HepG2 (cell line): ENCODE data around the gene ERMARD. TPM values are rescaled to one million over a fixed set of nuclear protein-coding genes. Genes with fewer than 3 reads are reported as not detected.
A peak's percentile ranks its signal among the peaks of the same experiment; 100 is the strongest.

ENCODE experiments used
- ARNTL ChIP-seq: sonication (generic); formaldehyde crosslinking; IDR thresholded peaks from 2 replicates; pipeline ENCODE4 v1.4.0; 2020; ENCODE audit warnings: mild to moderate bottlenecking, missing genetic modification reagents
- EP300 ChIP-seq, 3 experiments: sonication (generic) in 1 of 3; formaldehyde crosslinking in 1 of 3; IDR thresholded peaks; 2 replicates each; pipeline versions ENCODE4 v1.5.1 to v1.6.1; 2011 to 2020; ENCODE audit warnings: low read depth in 2 of 3, low read length in 2 of 3, borderline replicate concordance in 1 of 3, improper control_type of control experiment in 1 of 3, mild to moderate bottlenecking in 1 of 3, missing genetic modification reagents in 1 of 3, moderate library complexity in 1 of 3
- FLYWCH1 ChIP-seq: sonication (generic); formaldehyde crosslinking; IDR thresholded peaks from 2 replicates; pipeline ENCODE4 v1.8.1; 2023; ENCODE audit warnings: mild to moderate bottlenecking, missing genetic modification reagents
- FOXO1 ChIP-seq: sonication (generic); formaldehyde crosslinking; IDR thresholded peaks from 2 replicates; pipeline ENCODE4 v1.4.0; 2020; ENCODE audit warnings: missing genetic modification reagents
- KLF15 ChIP-seq: sonication (generic); formaldehyde crosslinking; IDR thresholded peaks from 2 replicates; pipeline ENCODE4 v1.8.1; 2023; ENCODE audit warnings: borderline replicate concordance, mild to moderate bottlenecking, inconsistent platforms, missing genetic modification reagents, mixed read lengths
- MXD1 ChIP-seq: sonication (generic); formaldehyde crosslinking; IDR thresholded peaks from 2 replicates; pipeline ENCODE4 v1.4.0; 2020; ENCODE audit warnings: mild to moderate bottlenecking, missing genetic modification reagents
- NFKB2 ChIP-seq: sonication (generic); formaldehyde crosslinking; IDR thresholded peaks from 2 replicates; pipeline ENCODE4 v1.4.0; 2020; ENCODE audit warnings: missing genetic modification reagents, borderline replicate concordance
- POLR2A ChIP-seq, 2 experiments: IDR thresholded peaks; 2 replicates each; pipeline ENCODE4 v1.6.1; 2011; ENCODE audit warnings: low read depth in 2 of 2, low read length in 2 of 2, mild to moderate bottlenecking in 1 of 2, moderate library complexity in 1 of 2; ENCODE audit not compliant: insufficient read depth in 1 of 2
- RFX1 ChIP-seq: fragments of 450-650 bp; IDR thresholded peaks from 2 replicates; pipeline ENCODE4 v1.6.1; 2017
- TCF12 ChIP-seq, 2 experiments: fragments of 450-650 bp in 1 of 2; sonication (generic) in 1 of 2; formaldehyde crosslinking in 1 of 2; IDR thresholded peaks; 2 replicates each; pipeline versions ENCODE4 v1.6.1 to v1.8.0; 2017 to 2022; ENCODE audit warnings: antibody characterized with exemption in 1 of 2, mild to moderate bottlenecking in 1 of 2, missing genetic modification reagents in 1 of 2, moderate library complexity in 1 of 2
- YEATS4 ChIP-seq: sonication (generic); formaldehyde crosslinking; IDR thresholded peaks from 2 replicates; pipeline ENCODE4 v1.4.0; 2020; ENCODE audit warnings: missing genetic modification reagents, borderline replicate concordance
- ZBTB4 ChIP-seq: sonication (generic); formaldehyde crosslinking; IDR thresholded peaks from 2 replicates; pipeline ENCODE4 v1.4.0; 2020; ENCODE audit warnings: missing genetic modification reagents, mild to moderate bottlenecking, borderline replicate concordance
- ZNF235 ChIP-seq: sonication (generic); formaldehyde crosslinking; IDR thresholded peaks from 2 replicates; pipeline ENCODE4 v1.8.1; 2023; ENCODE audit warnings: mild to moderate bottlenecking, missing genetic modification reagents, borderline replicate concordance
- ZNF264 ChIP-seq: sonication (generic); formaldehyde crosslinking; IDR thresholded peaks from 2 replicates; pipeline ENCODE4 v1.4.0; 2020; ENCODE audit warnings: missing genetic modification reagents
- ZNF274 ChIP-seq: sonication (generic); formaldehyde crosslinking; IDR thresholded peaks from 2 replicates; pipeline ENCODE4 v1.5.1; 2020; ENCODE audit warnings: mild to moderate bottlenecking, missing genetic modification reagents
- ZNF280B ChIP-seq: sonication (generic); formaldehyde crosslinking; IDR thresholded peaks from 2 replicates; pipeline ENCODE4 v1.5.0; 2020; ENCODE audit warnings: missing genetic modification reagents, mild to moderate bottlenecking, borderline replicate concordance
- ZNF3 ChIP-seq: IDR thresholded peaks from 2 replicates; pipeline ENCODE4 v1.7.0; 2017; ENCODE audit warnings: inconsistent platforms
- ZNF335 ChIP-seq: sonication (generic); formaldehyde crosslinking; IDR thresholded peaks from 2 replicates; pipeline ENCODE4 v1.4.0; 2020; ENCODE audit warnings: missing genetic modification reagents
- ZNF546 ChIP-seq: sonication (generic); formaldehyde crosslinking; conservative IDR thresholded peaks from 2 replicates; pipeline ENCODE4 v1.8.1; 2023; ENCODE audit warnings: mild to moderate bottlenecking, missing genetic modification reagents
- ZNF576 ChIP-seq: sonication (generic); formaldehyde crosslinking; IDR thresholded peaks from 2 replicates; pipeline ENCODE4 v1.4.0; 2020; ENCODE audit warnings: mild to moderate bottlenecking, missing genetic modification reagents
- ZNF605 ChIP-seq: sonication (generic); formaldehyde crosslinking; IDR thresholded peaks from 2 replicates; pipeline ENCODE4 v1.8.0; 2022; ENCODE audit warnings: mild to moderate bottlenecking, missing genetic modification reagents
- ZNF629 ChIP-seq: sonication (generic); formaldehyde crosslinking; conservative IDR thresholded peaks from 2 replicates; pipeline ENCODE4 v1.5.0; 2020; ENCODE audit warnings: missing genetic modification reagents
- ZNF709 ChIP-seq: sonication (generic); formaldehyde crosslinking; IDR thresholded peaks from 2 replicates; pipeline ENCODE4 v1.5.0; 2020; ENCODE audit warnings: mild to moderate bottlenecking, missing genetic modification reagents
- ZNF780A ChIP-seq: sonication (generic); formaldehyde crosslinking; IDR thresholded peaks from 2 replicates; pipeline ENCODE4 v1.8.0; 2022; ENCODE audit warnings: mild to moderate bottlenecking, missing genetic modification reagents, moderate library complexity
- ZNF782 ChIP-seq: sonication (generic); formaldehyde crosslinking; IDR thresholded peaks from 2 replicates; pipeline ENCODE4 v1.4.0; 2020; ENCODE audit warnings: missing genetic modification reagents, mild to moderate bottlenecking, borderline replicate concordance
- polyA plus RNA-seq, 8 experiments: library from polyadenylated mRNA; depleted of rRNA in 3 of 8; stranded (reverse) in 7 of 8; unstranded in 1 of 8; fragments of >200 nt; fragmentation: Illumina TruSeq in 4 of 8; extraction: Trizol in 4 of 8; gene quantifications; 2 replicates each; pipeline versions ENCODE4 v1.2.1 to v1.2.3, GENCODE V29; 2011 to 2016; ENCODE audit warnings: low read depth in 4 of 8, missing spikeins in 1 of 8, mixed read lengths in 1 of 8; ENCODE audit not compliant: insufficient read depth in 1 of 8
- total RNA-seq, 5 experiments: library from RNA; depleted of rRNA; stranded (reverse); fragments of >200 nt; fragmentation: Illumina TruSeq; extraction: Trizol; gene quantifications; 2 replicates each; pipeline ENCODE4 v1.2.3, GENCODE V29; 2016; ENCODE audit warnings: low read depth in 1 of 5

ERMARD gene
- total and polyA plus RNA-seq, 2 of the 13 experiments (the other 11 are each of a cell fraction or from before 2014, with no cell fraction given), result 8.8 to 10.7 TPM

GRCh38 chr6:169724494-169725124 lies 26.8 kb upstream of the ERMARD start, which contains the start of gene PHF10 (continued):
- TF ChIP-seq ZBTB4 (CRISPR knock-in tag) (peak; percentile 60; the same call in 1 of the 2 replicates), KLF15 (peak; percentile 96), FLYWCH1 (CRISPR knock-in tag) (no peak), ZNF3 (no peak), RFX1 (no peak), ZNF709 (CRISPR knock-in tag) (peak; percentile 94), TCF12 (IDR thresholded peaks at IDR 0.05) (no peak), TCF12 (CRISPR knock-in tag; IDR thresholded peaks at IDR 0.05) (peak; percentile 93), ZNF605 (CRISPR knock-in tag) (peak; percentile 98), POLR2A (IDR thresholded peaks at IDR 0.05; ENCODE audit: insufficient read depth in 1 of 2, low read depth in 2 of 2, low read length in 2 of 2) (peak in 1 of 2 experiments; percentile 91; a peak in 2 of 4 replicates), ZNF780A (CRISPR knock-in tag) (peak; percentile 94), NFKB2 (CRISPR knock-in tag) (peak; percentile 83; the same call in 1 of the 2 replicates), ZNF274 (CRISPR knock-in tag) (no peak; the same call in none of the 2 replicates), ARNTL (CRISPR knock-in tag) (peak; percentile 58; the same call in 1 of the 2 replicates), ZNF335 (CRISPR knock-in tag) (no peak; the same call in 1 of the 2 replicates), FOXO1 (CRISPR knock-in tag) (peak; percentile 74; the same call in 1 of the 2 replicates), ZNF264 (CRISPR knock-in tag) (no peak), ZNF629 (CRISPR knock-in tag) (no peak), ZNF576 (peak; percentile 97), YEATS4 (peak; percentile 83; the same call in 1 of the 2 replicates), ZNF235 (CRISPR knock-in tag) (peak; percentile 93; the same call in 1 of the 2 replicates), ZNF546 (CRISPR knock-in tag) (peak; percentile 96), ZNF782 (CRISPR knock-in tag) (no peak; the same call in 1 of the 2 replicates), ZNF280B (CRISPR knock-in tag) (0 out of 2 replicates have a peak, but pooled peaks have one; percentile 47), EP300 (IDR thresholded peaks at IDR 0.05; ENCODE audit: low read depth in 2 of 2, low read length in 2 of 2) (no peak; a peak in 1 of 4 replicates), EP300 (CRISPR knock-in tag; IDR thresholded peaks at IDR 0.05; ENCODE audit: borderline replicate concordance) (no peak; the same call in none of the 2 replicates), MXD1 (peak; percentile 96)
